Cortex of kidney (tissue), 1 donor: ENCODE results near the gene RNF222.

Source experiments
- DNase-seq: peaks from one replicate; lab custom pipeline; 2025; lab: John Stamatoyannopoulos, UW

The RNF222 gene, protein sequence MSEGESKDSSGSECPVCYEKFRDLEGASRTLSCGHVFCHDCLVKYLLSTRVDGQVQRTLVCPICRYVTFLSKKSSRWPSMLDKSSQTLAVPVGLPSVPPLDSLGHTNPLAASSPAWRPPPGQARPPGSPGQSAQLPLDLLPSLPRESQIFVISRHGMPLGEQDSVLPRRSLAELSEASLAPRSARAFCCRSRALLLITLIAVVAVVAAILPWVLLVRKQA

DNA sequence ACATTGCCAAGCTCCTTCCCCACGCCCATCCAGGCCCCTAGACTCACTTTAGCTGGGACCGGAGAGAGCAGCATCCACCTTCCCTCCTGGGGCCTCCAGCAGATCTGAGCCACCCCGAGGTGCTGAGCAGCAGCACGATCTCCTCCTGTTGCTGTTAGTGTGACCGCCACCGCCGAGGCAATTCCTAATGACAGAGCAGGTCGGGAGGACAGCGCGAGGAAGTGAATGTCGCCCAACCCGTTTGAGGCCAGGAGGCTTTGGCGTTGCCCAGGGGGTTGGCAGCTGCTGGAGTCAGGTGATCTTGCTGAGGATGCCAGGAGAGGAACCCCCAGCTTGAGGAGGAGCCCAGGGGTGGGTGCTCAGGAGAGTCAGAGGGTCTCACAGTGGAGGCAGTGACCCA is at the start of gene RNF222:
RNF222 (minus strand) TSS at position 192 of the 400 bp plus-strand sequence. CDS start 4,366 bp downstream, outside the sequence.
- DNase-seq = no peak

DNA sequence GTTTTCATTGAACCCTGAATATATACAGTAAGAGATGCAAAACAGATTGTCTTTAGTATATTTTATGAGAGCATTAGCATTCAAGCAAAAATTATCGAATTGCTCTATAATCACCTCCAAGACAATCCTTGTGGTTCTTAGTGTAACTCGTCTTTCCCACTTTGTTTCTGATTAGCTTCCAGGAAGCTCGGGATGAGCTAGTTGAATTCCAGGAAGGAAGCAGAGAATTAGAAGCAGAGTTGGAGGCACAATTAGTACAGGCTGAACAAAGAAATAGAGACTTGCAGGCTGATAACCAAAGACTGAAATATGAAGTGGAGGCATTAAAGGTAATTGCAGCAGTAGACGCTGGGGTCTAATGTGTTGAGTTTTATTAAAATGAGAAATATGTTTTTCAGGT is 47.9 kb upstream of the RNF222 start:
- no peak for DNase-seq

DNA sequence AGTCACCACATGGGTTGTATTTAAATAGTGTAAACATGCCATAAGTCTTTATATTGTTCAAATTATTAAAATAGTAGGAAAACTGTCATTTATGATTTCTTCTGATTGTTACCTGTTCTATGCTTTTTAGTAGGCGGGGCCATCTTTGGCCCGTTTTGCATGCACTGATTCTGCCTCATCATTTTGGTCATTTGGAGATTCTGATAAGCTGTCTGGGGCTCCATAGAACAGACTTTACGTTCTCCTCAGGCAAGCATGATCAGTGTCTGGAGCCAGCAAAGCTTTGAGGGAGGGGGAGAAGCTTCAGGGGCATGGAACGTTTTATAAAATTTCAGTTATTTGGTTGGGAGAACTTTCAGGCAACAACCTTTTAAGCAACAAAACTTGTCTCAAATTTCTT is 46.9 kb upstream of the RNF222 start:
- no peak for DNase-seq

DNA sequence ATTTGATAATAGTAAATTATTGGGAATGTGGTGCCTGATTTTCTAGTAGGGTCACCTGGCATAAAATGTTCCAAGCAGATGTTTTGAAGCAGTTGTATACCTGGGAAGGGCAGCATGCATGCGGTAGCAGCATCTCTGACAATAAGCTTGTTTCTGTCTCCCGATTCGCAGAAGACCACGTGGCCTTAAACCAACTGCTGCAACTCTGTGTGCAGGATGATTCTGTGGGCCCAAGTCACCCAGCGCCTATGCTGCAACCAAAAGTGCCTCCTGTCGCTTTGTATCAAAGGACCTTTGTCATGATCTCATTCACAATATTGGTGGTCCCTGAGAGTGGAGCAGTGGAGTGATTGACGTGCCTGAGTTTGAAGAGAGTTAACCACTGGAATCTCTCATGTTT is 46.1 kb upstream of the RNF222 start:
- DNase-seq = no peak

DNA sequence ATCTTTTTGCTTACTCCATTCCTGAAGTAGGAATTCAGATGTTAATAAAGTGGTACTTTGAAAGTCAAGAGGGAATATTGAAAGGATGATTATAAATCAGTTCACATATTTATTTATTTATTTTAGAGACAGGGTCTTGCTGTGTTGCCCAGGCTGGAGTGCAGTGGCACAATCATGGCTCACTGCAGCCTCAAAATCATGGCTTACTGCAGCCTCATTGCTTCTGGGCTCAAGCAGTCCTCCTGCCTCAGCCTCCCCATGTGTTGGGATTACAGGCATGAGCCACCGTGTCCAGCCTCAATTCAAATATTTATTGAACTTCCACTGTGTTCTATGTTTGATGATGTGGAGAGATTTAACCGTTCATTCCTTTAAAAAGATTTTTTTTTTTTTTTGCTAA is 44.7 kb upstream of the RNF222 start:
- no peak for DNase-seq

DNA sequence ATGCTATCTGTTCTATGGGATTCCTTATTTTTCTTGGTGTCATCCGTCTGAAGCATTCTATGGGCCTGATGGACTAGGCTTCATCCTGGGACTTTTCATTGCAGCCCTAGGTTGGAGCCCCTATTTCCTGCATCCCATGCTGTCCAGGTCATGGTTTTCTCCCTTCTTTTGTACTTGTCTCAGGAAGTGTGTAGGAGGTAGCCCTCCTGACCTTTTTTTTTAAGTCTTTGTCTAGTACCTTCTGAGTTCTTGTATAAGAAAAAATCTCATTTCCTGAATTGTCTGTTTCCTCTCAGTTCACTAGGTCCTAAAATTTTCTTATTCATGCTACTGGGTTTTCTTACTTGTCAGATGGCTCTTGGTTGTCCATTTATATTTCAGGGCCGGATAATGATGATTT is 44.1 kb upstream of the RNF222 start:
- no peak for DNase-seq

DNA sequence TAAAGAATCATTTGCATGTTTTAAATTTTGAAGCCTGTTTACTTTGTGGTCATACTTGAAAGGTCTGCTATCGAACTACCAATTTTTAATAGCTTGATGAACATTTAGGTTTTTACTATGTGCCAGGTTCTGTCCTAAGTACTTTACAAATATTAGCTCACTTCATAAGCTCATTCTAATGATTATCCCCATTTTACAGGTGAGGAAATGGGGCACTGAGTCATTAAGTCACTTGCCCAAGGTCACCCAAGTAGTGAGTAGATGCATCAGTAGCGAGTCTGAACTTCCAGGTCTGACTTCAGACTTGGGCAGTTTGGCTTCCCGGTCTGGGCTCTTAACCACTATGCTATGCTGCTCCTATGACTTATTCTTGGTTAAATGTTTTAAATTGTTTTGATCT is 42.1 kb upstream of the RNF222 start:
- no peak for DNase-seq

DNA sequence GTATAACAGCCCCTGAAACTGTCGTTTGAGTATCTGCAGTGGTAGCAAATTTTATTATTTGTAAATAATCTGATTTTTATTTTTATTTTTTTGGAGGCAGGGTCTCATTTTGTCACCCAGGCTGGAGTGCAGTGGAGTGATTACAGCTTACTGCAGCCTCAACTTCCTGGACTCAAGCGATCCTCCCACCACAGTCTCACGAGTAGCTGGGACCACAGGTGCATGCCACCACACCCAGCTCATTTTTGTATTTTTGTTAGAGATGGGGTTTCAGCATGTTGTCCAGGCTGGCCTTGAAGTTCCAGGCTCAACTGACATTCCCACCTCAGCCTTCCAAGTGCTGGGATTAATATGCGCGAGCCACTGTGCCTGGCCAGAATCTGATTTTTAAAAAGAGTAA is 40.8 kb upstream of the RNF222 start:
- DNase-seq = no peak

DNA sequence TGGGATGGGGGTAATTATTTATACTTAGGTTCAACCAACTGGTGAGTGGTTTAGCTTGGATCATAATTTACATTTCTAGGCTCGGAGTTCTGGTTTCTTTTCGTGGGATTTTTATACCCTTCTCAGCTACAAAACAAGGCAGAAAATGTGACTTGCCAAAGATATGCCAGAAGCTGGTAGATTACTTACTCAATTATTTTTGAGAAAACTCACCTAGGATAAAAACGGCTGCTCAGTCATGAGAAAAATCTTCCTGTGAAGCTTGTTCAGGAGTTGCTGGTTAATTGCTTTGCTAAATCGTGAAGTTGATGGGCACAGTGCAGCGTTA is 39.2 kb upstream of the RNF222 start:
- no peak for DNase-seq

DNA sequence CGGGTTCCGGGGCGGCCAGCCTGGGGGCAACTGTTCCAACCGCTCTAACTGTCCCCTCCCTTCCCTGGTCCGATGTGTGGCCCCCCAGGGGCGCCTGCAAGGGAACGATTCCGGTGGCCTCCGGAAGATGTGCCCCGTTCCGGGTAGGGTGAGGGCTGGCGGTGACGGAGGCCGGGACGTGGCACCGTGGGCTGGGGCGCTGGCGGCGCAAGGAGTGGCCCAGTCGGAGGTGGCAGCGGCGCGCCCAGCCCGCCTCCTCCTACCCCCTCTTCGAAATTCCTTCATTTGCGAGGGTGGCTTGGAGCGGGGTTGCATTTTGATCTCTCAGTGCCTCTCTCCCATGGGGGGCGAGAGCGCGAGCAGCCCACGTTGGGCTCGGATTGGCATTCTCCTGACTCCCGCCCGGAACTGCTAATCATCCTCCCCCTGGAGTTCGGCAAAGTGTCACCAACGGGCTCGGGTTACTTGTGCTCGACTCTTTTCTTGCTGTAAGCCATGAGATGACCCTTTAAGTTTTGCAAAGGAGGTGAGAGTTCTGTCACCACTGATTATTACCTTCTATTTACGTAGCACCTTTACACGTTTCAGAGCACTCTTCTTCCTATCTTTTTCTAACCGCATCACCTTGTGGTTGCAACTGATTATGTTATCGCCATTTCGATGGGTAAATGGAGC is 38.7 kb upstream of the RNF222 start:
- no peak for DNase-seq

DNA sequence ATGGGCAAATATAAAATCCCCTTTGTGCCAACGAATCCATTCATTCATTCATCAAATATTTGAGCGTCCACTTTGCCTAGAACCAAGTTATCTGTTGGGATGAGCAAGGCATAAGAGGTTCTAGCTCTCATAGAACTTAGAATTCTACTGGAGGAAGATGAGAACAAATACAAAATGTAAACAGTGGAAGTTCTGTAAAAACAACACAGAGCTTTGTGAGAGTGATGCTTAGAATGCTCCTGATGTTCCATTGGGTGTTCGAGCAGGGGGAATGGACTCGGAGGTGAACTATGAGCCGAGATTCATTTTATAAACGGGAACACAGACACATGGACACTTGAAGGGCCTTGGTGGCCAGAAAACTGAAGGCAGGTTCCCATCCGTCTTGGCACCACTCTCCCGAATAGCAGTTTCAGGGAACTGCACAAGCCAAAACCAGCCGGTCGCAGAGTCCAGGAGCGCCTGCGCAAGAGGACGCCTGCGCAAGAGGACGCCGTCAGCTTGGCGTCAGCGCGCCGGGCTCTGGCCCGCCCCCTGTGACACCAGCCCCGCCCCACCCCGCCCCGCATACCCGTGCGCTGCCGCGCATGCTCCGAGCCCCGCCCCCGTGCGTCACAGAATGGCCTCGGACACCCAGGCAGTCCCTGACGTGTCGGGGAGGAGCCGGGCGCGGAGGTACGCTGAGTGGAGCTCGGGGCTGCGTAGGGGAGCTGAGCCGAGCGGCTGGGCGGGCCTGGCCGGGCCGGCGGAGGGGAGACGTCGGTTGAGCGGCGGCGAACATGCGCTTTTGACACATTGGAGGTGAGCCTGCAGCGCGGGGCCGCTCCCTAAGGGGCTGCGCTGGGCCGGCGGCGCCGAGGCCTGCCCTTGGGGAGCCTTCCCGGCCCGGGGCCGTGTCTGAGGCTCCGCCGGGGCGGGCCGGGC is 37.9 kb upstream of the RNF222 start, which contains the start of gene NDEL1:
NDEL1 (plus strand) TSS at position 640 of the 924 bp plus-strand sequence. CDS start 8,388 bp downstream, outside the sequence.
- DNase-seq = peak; percentile 66

DNA sequence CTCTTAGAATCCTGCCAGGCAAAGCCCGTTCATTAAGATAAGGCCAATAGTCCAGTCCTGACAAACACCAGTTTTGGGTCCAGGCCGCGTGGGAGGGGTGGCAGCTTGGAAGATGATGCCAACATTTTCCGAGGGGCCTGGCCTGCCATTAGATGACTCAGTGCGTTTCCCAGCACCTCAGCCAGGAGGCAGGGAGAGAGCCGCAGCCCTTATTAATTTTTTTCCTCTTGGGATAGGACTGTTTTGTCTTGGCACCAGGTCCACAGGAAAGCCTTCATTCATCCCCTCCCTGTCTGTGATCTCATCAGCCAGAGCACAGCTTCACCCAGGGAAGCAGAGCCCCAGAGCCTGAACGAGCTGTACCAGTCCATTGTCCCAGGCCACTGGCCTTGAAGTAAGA is 33.3 kb upstream of the RNF222 start:
- DNase-seq = no peak

DNA sequence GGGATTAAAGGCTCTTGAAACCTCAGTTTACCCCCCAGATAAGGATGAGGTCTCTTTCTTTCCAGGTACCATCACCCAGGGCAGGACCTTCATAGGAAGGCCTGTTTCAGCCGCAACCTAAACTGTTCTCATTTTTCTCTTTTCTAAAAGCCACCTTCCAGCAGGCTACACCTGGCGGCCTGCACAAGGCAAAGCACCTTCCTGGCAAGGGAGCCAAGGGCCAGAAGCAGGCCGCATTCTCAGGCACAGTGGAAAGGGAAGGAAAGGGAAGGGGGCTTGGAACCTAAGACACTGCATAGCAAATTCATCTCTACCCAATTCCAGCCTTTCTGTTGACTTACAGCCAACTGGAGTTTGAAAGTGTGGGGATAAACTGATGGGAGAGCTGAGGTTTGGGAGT is 29.2 kb upstream of the RNF222 start:
- no peak for DNase-seq

DNA sequence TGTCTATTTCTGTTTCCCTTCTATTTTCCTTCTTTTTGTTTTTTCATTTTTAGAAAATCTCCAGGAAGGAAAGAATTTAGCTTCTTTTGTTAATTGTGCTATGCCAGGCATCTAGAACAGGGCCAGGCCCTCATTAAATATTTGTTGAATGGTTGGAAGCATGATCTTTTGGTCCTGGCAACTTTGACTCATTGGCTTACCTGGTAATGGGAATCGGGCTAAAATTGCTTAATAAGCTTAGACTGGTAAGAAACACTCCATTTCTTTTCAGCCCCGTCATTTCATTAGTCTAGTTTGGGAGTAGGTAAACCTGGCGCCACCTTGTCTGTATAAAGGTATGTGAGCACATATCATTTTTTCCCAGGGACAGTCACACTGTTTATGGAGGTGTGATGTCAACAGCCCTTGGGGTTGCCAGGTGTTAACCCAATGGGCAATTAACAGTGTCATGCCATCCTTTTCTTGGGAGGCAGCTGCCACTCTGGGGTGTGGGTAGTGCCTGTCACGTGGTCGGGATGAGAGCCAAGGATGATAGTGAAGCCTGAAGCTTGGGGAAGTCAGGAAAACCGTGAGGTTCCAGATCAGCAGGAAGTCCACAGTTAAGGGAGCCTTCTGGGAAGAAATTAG is 28.6 kb upstream of the RNF222 start:
- DNase-seq = no peak

DNA sequence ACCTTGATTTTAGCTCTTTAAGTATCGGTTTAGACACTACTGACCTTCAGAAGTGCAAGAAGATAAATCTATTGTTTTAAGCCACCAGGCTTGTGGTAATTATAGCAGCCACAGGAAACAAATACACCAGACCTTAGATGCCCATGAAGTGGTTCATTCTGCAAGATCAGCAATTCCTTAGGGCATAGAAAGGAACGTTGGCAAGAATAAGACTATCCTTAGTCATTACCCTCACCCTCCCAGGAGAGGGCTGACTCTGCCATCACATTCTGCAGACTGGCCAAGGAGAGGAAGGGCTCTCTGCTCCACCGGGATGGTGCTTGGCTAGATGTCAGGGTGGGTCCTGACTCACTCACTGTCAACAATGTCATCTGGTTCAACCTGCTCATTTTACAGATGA is 23.9 kb upstream of the RNF222 start:
- no peak for DNase-seq

DNA sequence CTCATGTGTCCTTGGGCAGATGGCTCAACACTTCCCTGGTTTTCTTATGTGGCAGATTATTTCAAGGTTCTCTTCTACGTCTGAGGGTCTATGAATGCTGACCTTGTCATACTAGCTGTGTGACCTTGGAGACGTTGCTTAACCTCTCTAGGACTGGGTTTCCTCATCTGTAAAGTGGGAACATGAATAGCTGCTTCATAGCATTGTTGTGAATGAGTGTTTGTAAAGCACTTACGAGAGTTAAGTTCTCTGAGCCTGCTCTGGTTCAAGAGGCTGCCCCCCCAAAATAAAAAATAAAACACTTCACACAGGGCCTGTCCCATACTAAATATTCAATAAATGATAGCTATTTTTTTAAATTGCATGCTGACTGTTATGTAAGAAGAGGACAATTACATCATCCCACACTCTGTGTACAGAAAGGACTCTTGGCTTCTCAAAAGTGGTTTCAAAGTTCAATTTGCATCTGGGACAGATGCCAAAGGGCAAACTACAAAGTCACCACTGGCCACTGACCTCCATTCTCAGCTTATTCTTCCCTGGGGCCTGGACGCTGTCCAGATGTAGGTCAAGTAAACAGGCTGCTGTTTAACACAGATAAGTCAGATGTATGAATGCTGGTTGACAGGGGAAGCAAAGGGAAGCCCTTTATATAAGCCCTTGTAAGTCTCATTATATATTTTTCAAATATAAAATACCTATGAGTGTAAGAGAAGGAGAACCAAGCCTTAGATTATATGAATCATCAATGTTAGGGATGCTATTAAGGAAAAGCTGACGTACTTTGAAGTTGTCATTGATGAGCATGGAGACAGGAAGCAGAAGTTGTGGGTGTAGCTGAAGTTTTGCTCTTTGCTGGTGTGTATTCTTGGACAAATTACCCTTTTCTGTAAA is 22.7 kb upstream of the RNF222 start:
- DNase-seq = no peak

DNA sequence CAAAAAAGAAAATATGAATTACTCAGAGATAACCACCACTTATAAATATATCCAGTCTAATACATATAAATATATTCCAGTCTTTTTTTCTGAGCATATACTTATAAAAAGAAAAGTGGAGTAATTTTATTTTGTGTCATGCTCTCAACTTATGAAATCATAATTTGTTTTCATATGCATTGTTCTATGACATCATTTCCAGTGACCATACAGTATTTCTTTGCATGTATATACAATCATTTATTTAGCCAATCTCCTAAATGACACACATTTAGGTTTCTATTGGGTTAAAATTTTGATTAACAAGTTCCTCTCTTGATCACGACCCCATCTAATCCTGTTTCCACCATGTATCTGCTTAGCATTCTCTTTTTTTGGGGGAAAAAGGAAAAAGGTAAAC is 21.7 kb upstream of the RNF222 start:
- no peak for DNase-seq

DNA sequence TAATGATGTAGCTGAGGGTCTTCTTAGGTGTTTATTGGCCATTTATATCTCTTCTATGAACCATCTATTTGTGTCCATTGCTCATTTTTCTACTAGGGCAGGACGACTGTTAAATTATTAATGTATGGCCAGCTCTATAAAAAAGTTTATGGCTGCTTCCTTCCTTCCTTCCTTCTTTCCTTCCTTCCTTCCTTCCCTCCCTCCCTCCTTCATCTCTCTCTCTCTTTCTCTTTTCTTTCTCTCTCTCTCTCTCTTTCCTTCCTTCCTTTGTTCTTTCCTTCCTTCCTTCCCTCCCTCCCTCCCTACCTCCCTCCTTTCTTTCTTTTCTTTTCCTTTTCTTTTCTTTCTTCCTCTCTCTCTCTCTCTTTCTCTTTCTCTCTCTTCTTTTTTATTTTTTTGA is 20.8 kb upstream of the RNF222 start:
- DNase-seq = no peak

DNA sequence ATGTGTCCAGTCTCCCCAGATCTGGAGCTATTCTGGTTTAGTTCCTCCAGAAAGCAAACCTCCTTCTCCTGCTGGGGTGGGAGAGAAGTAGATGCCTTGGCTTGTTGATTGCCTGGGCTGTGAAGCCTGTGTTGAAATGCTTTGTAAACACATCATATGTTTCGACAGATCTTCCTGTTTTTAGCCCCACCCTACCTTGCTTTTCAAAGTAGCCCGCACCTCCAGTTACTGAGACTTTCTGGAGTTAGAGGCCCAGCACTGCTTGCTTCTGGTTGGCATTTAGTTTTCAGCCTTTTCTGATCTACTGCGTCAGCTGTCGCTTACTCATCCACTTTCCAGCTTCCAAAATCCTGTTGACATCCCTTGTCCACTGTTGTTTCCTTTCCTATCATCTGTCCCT is 20.2 kb upstream of the RNF222 start:
- DNase-seq = no peak

DNA sequence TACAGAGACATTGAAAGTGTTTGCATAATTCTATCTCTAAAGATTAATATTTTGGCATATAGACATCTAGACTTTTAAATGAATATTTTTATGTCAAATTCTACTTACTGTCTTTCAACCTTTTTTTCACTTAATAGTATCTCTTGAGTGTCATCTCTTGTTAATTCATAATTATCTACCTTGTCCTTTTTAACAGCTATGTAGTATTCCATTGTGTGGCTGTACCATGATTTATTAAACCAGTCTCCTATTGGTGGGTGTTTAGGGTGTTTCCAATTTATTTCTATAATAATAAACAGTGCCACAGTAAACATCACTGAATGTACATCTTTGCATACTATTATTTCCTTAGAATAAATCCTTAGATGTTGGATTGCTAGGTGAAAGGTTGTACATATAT is 16.3 kb upstream of the RNF222 start:
- no peak for DNase-seq

DNA sequence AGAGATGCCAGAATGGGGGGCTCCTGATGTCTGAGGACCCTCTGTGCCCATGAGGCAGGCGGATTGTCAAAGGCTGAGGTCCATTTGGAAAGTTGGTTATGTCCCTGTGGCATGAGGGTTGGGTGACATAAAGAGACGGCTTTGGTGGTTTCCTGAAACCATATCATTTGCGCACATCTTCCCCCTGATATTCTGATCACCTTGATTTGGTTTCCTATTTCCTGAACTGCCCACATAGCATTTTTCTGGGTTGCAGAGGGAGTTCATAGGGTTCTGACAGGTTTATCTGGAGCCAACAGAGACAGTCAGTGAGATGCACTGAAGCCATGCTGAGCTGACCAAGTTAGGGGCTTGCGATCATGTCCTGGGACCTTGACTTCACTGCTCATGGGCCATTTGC is 15.7 kb upstream of the RNF222 start:
- no peak for DNase-seq

DNA sequence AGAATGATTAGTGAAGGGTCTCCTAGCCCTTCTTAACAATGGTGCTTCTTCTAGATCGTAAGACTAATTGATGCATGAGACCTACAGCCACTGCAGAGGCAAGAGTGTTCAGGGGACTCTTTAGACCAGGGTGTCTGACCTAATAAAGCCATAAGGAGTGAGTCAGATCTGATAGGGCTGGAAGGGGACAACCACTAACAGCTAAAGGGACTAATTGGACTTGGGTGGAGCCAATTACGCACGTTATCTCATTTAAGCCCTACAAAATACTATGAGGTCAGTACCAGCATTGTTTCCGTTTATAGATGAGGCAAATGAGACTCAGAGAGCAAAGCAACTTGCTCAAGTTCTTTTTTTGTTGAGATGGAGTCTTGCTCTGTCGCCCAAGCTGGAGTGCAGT is 14.5 kb upstream of the RNF222 start:
- DNase-seq = no peak
